ENCODE results near the gene GATA5.

DNA sequence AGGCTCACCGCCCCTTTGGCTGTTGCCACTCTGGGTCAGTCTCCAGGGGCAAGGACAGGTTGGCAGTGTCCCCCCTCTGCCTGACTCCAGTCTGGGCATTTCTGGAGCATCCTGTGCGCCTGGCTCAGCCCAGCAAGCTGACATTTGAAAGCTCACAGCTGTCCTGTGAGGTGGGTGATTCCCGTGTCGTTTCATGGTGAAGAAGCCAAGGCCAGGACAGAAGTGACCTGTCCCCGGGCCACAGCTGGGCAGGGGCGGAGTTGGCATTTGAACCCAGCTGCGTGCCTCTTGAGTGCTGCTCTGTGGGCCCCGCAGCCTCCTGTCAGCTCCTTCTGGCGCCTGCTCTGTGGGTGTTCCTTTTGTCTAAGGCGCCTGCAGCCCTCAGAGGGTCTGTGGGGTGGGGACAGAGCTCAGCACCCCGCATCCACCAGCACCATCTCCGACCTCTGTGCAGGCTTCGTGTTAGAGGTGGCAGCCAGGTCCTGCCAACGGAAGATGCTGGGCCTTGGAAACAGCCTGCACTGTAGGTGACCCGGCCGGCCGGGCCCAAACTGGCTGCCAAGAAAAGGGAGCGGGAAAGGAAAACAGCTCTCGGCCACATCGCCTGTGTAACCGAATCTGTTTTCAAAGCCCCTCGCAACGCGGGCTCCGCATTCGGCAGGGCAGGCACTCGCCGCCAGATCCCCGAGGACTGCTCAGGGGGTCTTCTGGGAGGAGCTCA lies 5.8 kb upstream of the GATA5 start:
- TF ChIP-seq EZH2 (IDR thresholded peaks at IDR 0.05; ENCODE audit: borderline replicate concordance, low read length) = no peak
- TF ChIP-seq, protein P1, sequence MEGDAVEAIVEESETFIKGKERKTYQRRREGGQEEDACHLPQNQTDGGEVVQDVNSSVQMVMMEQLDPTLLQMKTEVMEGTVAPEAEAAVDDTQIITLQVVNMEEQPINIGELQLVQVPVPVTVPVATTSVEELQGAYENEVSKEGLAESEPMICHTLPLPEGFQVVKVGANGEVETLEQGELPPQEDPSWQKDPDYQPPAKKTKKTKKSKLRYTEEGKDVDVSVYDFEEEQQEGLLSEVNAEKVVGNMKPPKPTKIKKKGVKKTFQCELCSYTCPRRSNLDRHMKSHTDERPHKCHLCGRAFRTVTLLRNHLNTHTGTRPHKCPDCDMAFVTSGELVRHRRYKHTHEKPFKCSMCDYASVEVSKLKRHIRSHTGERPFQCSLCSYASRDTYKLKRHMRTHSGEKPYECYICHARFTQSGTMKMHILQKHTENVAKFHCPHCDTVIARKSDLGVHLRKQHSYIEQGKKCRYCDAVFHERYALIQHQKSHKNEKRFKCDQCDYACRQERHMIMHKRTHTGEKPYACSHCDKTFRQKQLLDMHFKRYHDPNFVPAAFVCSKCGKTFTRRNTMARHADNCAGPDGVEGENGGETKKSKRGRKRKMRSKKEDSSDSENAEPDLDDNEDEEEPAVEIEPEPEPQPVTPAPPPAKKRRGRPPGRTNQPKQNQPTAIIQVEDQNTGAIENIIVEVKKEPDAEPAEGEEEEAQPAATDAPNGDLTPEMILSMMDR (conservative IDR thresholded peaks at IDR 0.05 in 1 of 2, IDR thresholded peaks at IDR 0.05 in 1 of 2; ENCODE audit: extremely low read depth in 1 of 2, insufficient read depth in 1 of 2, low read depth in 1 of 2, low read length in 2 of 2) = no peak
